Activated naive CD4-positive, alpha-beta T cell treated with anti-CD3 and anti-CD28 coated beads, Interleukin-2, amount 50 U/mL, for 24 hours (primary cell): ENCODE data around the gene TBC1D13.
A peak's percentile ranks its signal among the peaks of the same experiment; 100 is the strongest.

ENCODE experiments used
- H3K27ac Mint-ChIP-seq: one replicate; pipeline ENCODE4 v1.8.0; 2021; ENCODE audit warnings: mild to moderate bottlenecking, mixed read lengths
- H3K27me3 Mint-ChIP-seq: one replicate; pipeline ENCODE4 v1.8.0; 2021; ENCODE audit warnings: mixed read lengths
- H3K36me3 Mint-ChIP-seq: one replicate; pipeline ENCODE4 v1.8.0; 2021; ENCODE audit warnings: mixed read lengths
- H3K4me1 Mint-ChIP-seq: one replicate; pipeline ENCODE4 v1.8.0; 2021; ENCODE audit warnings: mixed read lengths
- H3K4me3 Mint-ChIP-seq: one replicate; pipeline ENCODE4 v1.8.0; 2021; ENCODE audit warnings: mild to moderate bottlenecking, mixed read lengths
- H3K9me3 Mint-ChIP-seq: one replicate; pipeline ENCODE4 v1.8.0; 2021; ENCODE audit warnings: mixed read lengths

The TBC1D13 gene, protein sequence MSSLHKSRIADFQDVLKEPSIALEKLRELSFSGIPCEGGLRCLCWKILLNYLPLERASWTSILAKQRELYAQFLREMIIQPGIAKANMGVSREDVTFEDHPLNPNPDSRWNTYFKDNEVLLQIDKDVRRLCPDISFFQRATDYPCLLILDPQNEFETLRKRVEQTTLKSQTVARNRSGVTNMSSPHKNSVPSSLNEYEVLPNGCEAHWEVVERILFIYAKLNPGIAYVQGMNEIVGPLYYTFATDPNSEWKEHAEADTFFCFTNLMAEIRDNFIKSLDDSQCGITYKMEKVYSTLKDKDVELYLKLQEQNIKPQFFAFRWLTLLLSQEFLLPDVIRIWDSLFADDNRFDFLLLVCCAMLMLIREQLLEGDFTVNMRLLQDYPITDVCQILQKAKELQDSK

DNA sequence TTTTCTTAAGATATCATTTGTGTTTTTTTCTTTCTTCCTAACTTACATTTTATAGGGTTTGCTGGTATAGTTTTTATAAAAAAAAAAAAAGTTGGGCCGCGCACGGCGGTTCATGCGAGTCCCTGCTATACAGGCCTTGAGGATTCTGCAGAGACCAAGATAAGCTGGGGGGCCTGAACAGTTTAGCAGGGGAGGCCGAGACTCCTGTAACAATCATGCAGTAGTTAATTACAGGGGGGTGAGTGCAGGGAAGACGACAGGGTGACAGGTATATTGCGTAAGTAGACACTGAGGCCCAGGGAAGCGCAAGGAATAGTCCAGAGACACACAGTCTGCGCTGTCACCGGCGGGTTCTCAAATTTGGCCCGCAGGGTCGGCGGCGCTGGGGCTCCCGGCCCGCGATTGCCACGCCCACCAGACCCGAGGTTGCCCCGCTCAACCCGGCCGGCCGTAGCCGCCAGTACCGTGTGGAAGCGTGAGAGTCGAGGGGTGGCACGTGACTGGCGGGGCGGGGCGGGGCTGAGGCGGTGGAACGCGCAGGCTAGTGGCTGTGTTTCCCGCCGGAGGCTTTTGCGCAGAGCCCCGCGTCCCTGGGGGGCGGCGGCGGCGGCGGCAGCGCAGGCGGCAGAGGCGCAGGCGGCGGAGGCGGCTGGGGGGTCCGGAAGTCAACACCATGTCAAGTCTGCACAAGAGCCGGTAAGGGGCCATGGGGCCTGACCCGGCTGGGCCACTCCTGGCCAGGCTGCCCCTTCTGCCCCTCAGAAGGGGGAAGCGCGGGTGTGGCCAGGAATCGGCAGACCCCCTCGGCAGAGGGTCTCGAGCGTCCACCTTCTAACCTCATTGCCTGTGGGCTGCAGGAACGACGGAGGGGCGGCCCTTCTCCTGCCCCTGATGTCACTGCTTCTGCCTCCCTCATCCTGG, at the start of gene TBC1D13:
TSS of gene TBC1D13 (plus strand) at position 573 of the 921 bp plus-strand sequence. CDS start at position 674, 101 bp downstream.
- Mint-ChIP-seq H3K4me1 (peaks cover 5% of the 10 kb centered on the region), H3K27me3 (no peaks in the 10 kb centered on the region), H3K36me3 (no peaks in the 10 kb centered on the region), H3K4me3 (peak within 1 kb of the TSS; percentile 91), H3K9me3 (no peaks in the 10 kb centered on the region), H3K27ac (peak within 1 kb of the TSS; percentile 84)

DNA sequence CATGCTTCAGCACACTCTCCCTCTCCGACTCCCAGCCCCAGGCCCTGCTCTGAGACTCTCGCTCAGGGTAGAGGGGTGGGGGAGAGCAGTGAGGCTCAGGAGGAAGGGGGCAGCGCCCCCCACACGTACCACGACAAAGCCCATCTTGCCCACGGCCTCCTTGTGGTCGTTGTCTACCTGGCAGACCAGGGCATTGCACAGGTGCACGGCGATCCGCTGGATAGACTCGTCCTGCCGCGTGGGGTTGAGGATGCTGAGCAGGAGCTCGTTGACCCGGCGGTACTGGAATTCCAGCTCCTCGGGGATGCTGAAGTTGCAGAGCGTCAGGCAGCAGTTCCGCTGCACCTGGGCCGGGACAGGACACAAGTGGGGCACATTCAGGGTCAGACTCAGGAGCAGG, 44.7 kb upstream of the TBC1D13 start:
- no peak overlapping the region for H3K27ac Mint-ChIP-seq
- H3K4me3 Mint-ChIP-seq = no peak overlapping the region
- no peaks in the 10 kb centered on the region for H3K27me3 Mint-ChIP-seq

DNA sequence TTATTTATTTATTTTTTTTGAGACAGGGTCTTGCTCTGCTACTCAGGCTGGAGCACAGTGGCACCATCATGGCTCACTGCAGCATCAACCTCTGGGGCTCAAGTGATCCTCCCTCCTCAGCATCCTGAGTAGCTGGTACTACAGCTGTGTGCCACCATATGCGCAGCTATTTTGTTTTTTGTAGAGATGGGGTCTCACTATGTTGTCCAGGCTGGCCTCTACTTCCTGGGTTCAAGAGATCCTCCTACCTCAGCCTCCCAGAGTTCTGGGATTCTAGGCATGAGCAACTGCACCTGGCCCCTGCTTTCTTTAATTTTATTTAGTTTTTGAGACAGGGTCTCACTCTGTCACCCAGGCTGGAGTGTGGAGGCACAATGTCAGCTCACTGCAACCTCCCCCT, 43.6 kb upstream of the TBC1D13 start:
- H3K4me1 Mint-ChIP-seq = no peaks in the 10 kb centered on the region
- no peaks in the 10 kb centered on the region for H3K36me3 Mint-ChIP-seq
- H3K27ac Mint-ChIP-seq = no peak overlapping the region
- no peaks in the 10 kb centered on the region for H3K27me3 Mint-ChIP-seq
- H3K4me3 Mint-ChIP-seq = no peak overlapping the region
- H3K9me3 Mint-ChIP-seq = no peaks in the 10 kb centered on the region

More for the DNA sequence above, 44.7 kb upstream of the TBC1D13 start:
- H3K4me1 Mint-ChIP-seq = no peaks in the 10 kb centered on the region
- no peaks in the 10 kb centered on the region for H3K9me3 Mint-ChIP-seq
- H3K36me3 Mint-ChIP-seq = no peaks in the 10 kb centered on the region

DNA sequence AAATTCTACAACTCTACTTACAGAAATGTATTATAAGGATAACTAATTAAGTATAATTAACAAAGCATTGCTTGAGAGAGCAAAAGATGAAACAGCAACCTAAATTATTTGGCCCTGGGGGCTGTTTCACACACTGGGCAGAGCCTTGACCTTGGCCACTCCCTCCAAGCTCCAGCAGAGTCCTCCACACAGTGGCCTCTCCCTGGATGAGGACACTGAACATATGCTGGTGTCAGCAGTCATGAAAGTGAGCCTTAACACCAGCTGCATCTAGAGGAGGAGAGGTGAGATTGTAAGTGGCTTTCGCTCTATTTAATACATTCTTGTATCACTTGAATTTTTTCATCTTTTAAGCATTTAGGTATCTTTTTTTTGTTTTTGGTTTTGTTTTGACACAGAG, 39.8 kb upstream of the TBC1D13 start:
- H3K4me3 Mint-ChIP-seq = no peak overlapping the region
- H3K36me3 Mint-ChIP-seq = no peaks in the 10 kb centered on the region
- no peaks in the 10 kb centered on the region for H3K9me3 Mint-ChIP-seq
- H3K4me1 Mint-ChIP-seq = no peaks in the 10 kb centered on the region
- no peaks in the 10 kb centered on the region for H3K27me3 Mint-ChIP-seq
- H3K27ac Mint-ChIP-seq = no peak overlapping the region

DNA sequence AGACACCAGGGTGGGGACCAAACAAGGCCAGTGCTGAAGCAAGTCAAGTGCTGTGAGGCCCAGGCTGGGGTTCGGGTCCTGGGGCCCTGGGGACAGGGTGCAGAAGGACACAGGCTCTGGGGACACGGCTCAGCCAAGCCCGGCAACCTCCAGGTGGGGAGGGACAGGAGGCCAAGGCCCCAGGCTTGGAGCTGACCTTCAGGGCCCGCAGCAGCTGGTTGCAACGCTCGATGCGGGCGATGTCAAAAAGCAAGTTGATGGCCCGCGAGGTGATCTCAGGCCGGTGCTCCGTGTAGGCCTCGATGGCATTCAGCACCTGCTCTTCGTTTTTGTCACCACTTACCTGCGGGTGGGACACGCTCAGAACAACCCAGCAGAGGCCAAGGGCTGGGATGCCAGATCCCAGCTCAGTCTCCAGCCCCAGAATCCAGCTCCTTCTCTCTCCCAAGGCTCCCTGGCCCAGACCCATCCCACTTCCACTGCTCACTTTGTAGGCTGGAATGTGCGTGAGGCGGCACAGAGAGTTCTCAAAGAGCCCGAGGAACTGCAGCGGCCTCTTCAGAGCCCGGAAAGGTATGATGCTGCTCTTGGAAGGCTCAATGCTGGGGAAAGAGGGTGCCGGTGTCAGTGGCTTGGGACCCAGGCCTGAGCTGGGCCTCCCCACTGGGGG, 36.0 kb upstream of the TBC1D13 start:
- Mint-ChIP-seq H3K9me3 (no peaks in the 10 kb centered on the region), H3K36me3 (no peaks in the 10 kb centered on the region), H3K27me3 (no peaks in the 10 kb centered on the region), H3K27ac (no peak overlapping the region), H3K4me3 (no peak overlapping the region), H3K4me1 (no peaks in the 10 kb centered on the region)

DNA sequence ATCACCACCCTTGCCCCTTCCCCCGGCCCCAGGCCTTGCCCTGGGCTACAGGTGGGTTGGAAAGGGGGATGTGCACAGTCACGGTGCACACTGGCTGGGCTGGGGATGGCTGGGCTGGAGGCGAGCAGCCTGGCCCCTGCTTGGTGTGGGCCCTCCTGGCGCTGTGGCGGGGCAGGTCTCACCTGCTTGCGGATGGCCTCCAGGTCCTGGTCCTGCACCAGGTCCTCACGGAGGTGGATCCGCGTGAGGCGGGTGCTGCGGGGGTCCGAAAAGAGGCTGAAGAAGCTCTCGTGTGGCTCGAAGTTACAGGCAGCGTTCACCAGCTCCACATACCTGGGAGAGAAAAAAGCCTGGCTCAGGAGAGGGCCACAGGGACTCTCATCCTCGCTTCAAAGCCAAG, 33.4 kb upstream of the TBC1D13 start:
- Mint-ChIP-seq H3K4me1 (peaks cover 8% of the 10 kb centered on the region), H3K4me3 (no peak overlapping the region), H3K36me3 (no peaks in the 10 kb centered on the region), H3K9me3 (no peaks in the 10 kb centered on the region), H3K27ac (no peak overlapping the region), H3K27me3 (no peaks in the 10 kb centered on the region)

DNA sequence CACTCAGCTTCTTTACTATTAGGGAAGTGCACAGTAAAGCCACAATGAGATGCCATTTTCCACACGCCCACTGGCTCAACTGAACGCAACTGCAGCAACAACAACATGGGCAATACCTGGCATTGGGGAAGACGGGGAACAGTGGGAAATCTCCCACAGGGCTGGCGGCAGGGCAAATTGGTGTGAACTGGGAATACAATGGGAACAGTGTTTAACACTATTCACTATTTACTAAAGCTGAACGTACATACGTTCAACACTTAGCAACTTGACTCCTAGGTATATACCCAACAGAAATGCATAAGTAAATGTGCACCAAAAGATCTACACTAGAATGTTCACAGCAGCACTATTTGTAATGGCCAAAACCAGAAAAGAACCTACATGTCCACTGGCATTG, 29.5 kb upstream of the TBC1D13 start:
- H3K9me3 Mint-ChIP-seq = no peaks in the 10 kb centered on the region
- H3K4me3 Mint-ChIP-seq = no peak overlapping the region
- H3K4me1 Mint-ChIP-seq = peaks cover 11% of the 10 kb centered on the region
- H3K36me3 Mint-ChIP-seq = no peaks in the 10 kb centered on the region
- H3K27ac Mint-ChIP-seq = no peak overlapping the region
- H3K27me3 Mint-ChIP-seq = no peaks in the 10 kb centered on the region

DNA sequence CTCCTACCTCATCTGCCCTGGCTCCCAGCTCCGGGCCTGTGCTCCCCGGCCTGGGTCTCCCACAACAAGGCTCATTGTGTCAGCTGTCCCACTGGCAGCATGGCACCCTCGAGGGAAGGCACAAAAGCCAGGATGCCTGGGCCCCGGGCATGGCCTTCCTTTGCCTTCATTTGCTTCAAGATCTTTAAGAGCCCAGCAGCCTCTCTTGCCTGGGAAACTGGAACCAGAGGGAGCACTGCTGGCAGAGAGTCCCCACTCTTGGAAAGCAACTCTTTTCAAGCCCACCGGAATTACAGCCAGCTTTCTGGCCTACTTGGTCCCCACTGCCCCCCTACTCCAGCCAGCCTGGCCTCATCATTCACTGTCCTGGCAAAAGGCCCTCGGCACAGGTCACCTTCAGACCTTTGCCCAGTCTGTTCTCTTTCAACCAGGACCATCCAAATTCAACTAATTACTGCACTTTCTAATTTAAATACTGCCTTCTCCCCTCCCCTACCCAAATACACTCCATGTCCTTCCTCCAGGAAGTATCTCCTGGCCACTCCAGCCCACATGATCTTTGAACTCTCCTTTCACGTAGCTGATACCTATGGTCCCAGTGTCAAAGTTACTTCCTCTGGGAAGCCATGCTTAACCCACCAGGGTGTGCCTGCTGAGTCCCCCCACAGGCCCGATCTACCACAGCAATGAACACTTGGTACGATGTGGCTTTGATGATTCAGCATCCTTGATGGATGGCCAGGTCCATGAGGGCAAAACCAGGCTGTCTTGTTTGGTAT, 24.2 kb upstream of the TBC1D13 start:
- H3K36me3 Mint-ChIP-seq = peaks cover 1% of the 10 kb centered on the region
- no peaks in the 10 kb centered on the region for H3K27me3 Mint-ChIP-seq
- H3K4me3 Mint-ChIP-seq = no peak overlapping the region
- H3K4me1 Mint-ChIP-seq = peaks cover 35% of the 10 kb centered on the region
- H3K27ac Mint-ChIP-seq = peak overlapping the region; percentile 72
- no peaks in the 10 kb centered on the region for H3K9me3 Mint-ChIP-seq

DNA sequence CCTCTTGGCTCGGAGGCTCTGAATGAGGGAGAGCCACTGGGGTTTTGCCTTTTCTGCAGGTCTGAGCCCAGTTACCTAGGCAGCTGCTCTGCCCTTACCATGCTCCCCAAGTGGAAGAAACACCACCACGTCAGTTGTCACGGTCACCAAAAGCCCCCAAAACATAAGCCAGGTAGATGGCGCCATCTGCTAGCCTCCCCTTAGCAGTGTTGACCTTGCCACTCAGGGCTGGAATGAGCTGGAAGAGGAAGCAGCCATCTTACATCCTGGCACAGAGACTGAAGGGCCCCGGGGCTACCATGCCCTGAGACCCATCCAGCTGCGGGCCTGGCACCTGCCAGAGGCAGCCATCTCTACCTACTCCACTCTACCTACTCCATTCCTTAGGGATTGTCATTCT, 22.7 kb upstream of the TBC1D13 start:
- H3K4me1 Mint-ChIP-seq = peaks cover 39% of the 10 kb centered on the region
- H3K4me3 Mint-ChIP-seq = no peak overlapping the region
- no peaks in the 10 kb centered on the region for H3K9me3 Mint-ChIP-seq
- no peak overlapping the region for H3K27ac Mint-ChIP-seq
- H3K36me3 Mint-ChIP-seq = peaks cover 1% of the 10 kb centered on the region
- H3K27me3 Mint-ChIP-seq = no peaks in the 10 kb centered on the region

DNA sequence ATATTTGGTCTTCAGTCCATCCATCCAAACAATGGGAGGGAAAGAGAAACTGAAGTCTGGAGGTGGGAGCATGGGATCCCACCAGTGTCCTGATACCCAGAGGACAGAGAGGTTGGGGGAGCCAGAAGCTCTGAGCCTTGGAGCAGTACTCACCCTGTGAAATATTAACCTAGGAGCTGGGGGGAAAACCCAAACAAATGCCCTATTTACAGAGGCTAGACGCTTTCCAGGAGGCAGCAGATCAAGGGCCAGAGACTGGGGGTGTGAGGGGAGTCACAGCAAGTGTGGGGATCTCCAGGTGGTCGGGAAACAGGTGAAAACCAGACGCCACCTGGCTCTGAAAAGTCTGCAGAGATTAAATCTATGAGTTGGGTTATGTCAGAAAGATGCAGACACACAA, 21.6 kb upstream of the TBC1D13 start:
- Mint-ChIP-seq H3K36me3 (peaks cover 1% of the 10 kb centered on the region), H3K9me3 (no peaks in the 10 kb centered on the region), H3K4me1 (peaks cover 49% of the 10 kb centered on the region), H3K27ac (peak overlapping the region; percentile 59), H3K27me3 (no peaks in the 10 kb centered on the region), H3K4me3 (no peak overlapping the region)

DNA sequence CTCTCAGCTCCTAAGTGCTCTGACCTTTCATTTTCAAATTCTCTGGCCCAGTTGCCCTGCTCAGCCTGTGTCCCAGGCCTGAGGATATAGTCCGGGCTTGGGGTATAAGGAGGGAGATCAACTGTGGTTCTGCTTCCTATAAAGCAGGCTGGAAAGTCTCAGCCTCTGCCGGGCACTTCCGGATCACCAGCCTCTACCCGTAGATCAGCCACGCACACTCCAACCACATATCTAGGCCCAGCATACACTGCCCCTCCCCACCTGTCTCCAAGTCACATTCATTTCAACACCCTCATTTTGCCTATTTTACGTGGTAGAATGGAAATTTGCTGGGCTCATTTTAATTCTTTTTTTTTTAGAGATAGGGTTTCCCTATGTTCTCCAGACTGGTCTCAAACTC, 18.4 kb upstream of the TBC1D13 start:
- no peak overlapping the region for H3K4me3 Mint-ChIP-seq
- H3K27ac Mint-ChIP-seq = no peak overlapping the region
- H3K4me1 Mint-ChIP-seq = peaks cover 48% of the 10 kb centered on the region
- H3K36me3 Mint-ChIP-seq = peaks cover 1% of the 10 kb centered on the region
- no peaks in the 10 kb centered on the region for H3K27me3 Mint-ChIP-seq
- H3K9me3 Mint-ChIP-seq = no peaks in the 10 kb centered on the region

DNA sequence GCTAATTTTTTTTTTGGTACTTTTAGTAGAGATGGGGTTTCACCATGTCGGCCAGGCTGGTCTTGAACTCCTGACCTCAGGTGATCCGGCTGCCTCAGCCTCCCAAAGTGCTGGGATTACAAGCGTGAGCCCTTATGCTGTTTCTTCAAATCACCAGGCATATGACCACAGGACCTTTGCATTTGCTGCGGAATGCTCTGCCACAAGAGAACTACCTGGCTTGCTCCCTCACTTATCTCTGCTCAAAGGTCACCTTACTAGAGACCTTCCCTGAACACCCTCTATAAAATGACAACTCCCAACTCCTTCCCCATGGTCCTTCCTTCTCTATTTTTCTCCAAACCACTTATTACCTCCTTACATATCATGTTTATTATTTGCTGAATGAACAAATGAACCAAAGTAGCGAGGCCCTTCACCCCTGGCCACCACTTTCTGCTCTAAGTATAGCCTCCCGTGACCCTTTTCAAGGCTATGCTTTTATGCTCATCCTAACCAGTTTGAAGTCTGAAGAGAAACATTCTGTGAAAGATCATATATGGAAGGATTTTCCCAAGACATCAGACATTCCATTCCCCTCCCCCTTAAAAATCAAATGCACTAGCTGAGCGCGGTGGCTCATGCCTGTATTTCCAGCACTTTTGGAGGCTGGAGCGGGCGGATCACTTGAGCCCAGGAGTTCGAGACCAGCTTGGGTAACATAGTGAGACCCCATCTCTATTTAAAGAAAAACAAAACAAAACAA, 16.6 kb upstream of the TBC1D13 start:
- Mint-ChIP-seq H3K4me3 (peak overlapping the region; percentile 97), H3K27ac (peak overlapping the region; percentile 75), H3K4me1 (peaks cover 35% of the 10 kb centered on the region), H3K36me3 (peaks cover 1% of the 10 kb centered on the region), H3K9me3 (no peaks in the 10 kb centered on the region), H3K27me3 (no peaks in the 10 kb centered on the region)

DNA sequence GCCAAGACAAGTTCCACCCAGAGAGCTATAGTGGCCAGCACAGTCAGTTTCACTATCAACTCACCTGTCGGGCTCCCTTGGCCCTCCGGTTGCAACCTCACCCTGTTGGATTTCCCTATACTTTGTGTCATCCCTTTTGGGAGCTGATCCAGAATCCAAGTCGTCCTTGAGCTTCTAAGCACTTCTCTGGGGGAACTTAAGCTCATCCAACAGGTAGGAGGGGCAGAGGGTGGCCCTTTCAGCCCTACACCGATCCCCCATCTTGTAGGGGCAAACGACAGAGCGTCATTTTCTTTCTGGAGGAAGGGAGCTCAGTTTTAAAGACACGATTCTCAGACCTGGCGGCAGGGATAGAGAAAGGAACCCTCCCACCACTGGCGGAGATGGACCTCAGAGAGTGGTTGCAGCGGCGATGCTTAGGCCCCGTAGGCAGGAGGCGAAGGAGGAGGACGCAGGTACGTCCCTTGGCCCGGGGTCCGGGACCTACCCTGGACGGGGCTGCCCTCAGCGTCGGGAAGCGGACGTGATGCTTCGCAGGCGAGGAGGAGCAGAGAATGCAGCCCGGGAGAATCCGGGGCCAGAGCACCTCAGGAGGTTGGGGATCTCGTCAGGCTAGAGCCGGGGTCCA, 15.8 kb upstream of the TBC1D13 start:
- Mint-ChIP-seq H3K27me3 (no peaks in the 10 kb centered on the region), H3K9me3 (no peaks in the 10 kb centered on the region), H3K4me3 (peak overlapping the region; percentile 97), H3K36me3 (peaks cover 1% of the 10 kb centered on the region), H3K4me1 (peaks cover 32% of the 10 kb centered on the region), H3K27ac (peak overlapping the region; percentile 75)
